ENCODE results near the gene AFP. TPM values are rescaled to one million over a fixed set of nuclear protein-coding genes. Genes with fewer than 3 reads are reported as not detected.

The AFP gene
- total and polyA plus RNA-seq, 11 donors, result not detected

GRCh38 chr4:73448448-73449203, 12.6 kb downstream of the AFP start:
- no peaks in the 10 kb centered on the region for H3K9me3 ChIP-seq
- no peak for ATAC-seq
- peaks cover 0 to 2% (median 0%) of the 10 kb centered on the region in 9 donors for H3K27me3 ChIP-seq
- DNase-seq, result no peak
- H3K4me3 ChIP-seq, result no peak overlapping the region
- no peak for TF ChIP-seq CTCF (IDR thresholded peaks at IDR 0.05)
- TF ChIP-seq POLR2A (IDR thresholded peaks at IDR 0.05), result no peak
- H3K36me3 ChIP-seq, result no peaks in the 10 kb centered on the region
- WGBS, 4 donors, result 84 to 91% (median 88%) methylated on average over 4 of the region's 4 CpGs
- H3K4me1 ChIP-seq, result peaks cover 0 to 4% (median 0%) of the 10 kb centered on the region in 12 donors
- no peak overlapping the region for H3K27ac ChIP-seq
- intact Hi-C loops (cut with DNase I), result no loop called here

- Histone ChIP-seq H3K4me1 (peaks cover 0 to 4% (median 0%) of the 10 kb centered on the region in 12 donors), H3K27ac (peak overlapping the region in 1 of 12 donors; percentile 20), H3K27me3 (no peaks in the 10 kb centered on the region), H3K9me3 (no peaks in the 10 kb centered on the region), H3K36me3 (no peaks in the 10 kb centered on the region), H3K4me3 (no peak overlapping the region)
- WGBS, 4 donors, result 59 to 69% (median 63%) methylated on average over 9 of the region's 9 CpGs
- ATAC-seq, result peak in 1 of 4 donors; percentile 89
- no peak for TF ChIP-seq CTCF (IDR thresholded peaks at IDR 0.05)
- TF ChIP-seq POLR2A (IDR thresholded peaks at IDR 0.05), result no peak
- DNase-seq, result peak in 3 of 5 donors; percentile 38 to 62 (median 61)
- intact Hi-C loops (cut with DNase I), result no loop called here
Observed at GRCh38 chr4:73450398-73451004, 14.5 kb downstream of the AFP start.

GRCh38 chr4:73451404-73451803, 15.4 kb downstream of the AFP start:
- peak in 1 of 5 donors; percentile 27 for DNase-seq
- H3K4me3 ChIP-seq, result no peak overlapping the region
- 51 to 54% (median 52%) methylated on average over 3 of the region's 3 CpGs for WGBS, 4 donors
- H3K36me3 ChIP-seq, result no peaks in the 10 kb centered on the region
- intact Hi-C loops (cut with DNase I), result no loop called here
- no peaks in the 10 kb centered on the region for H3K9me3 ChIP-seq
- H3K27ac ChIP-seq, result no peak overlapping the region
- TF ChIP-seq CTCF (IDR thresholded peaks at IDR 0.05) (no peak), POLR2A (IDR thresholded peaks at IDR 0.05) (no peak)
- H3K4me1 ChIP-seq, result peaks cover 0 to 4% (median 0%) of the 10 kb centered on the region in 12 donors
- no peaks in the 10 kb centered on the region for H3K27me3 ChIP-seq
- peak in 1 of 4 donors; percentile 70 for ATAC-seq

GRCh38 chr4:73451981-73452747, 16.1 kb downstream of the AFP start:
- no peaks in the 10 kb centered on the region for H3K36me3 ChIP-seq
- H3K27me3 ChIP-seq, result no peaks in the 10 kb centered on the region
- no peak for TF ChIP-seq POLR2A (IDR thresholded peaks at IDR 0.05)
- no peak for TF ChIP-seq CTCF (IDR thresholded peaks at IDR 0.05)
- ATAC-seq (no peak), DNase-seq (no peak)
- WGBS, 4 donors, result 83 to 90% (median 86%) methylated on average over 4 of the region's 4 CpGs
- H3K9me3 ChIP-seq, result no peaks in the 10 kb centered on the region
- no peak overlapping the region for H3K27ac ChIP-seq
- intact Hi-C loops (cut with DNase I), result no loop called here
- H3K4me3 ChIP-seq, result no peak overlapping the region
- H3K4me1 ChIP-seq, result peaks cover 0 to 4% (median 0%) of the 10 kb centered on the region in 12 donors
